ENCODE measurements around the gene NKX1-1.

- TF ChIP-seq CTCF (IDR thresholded peaks at IDR 0.05) (no peak), POLR2A (IDR thresholded peaks at IDR 0.05) (no peak)
Measured at GRCh38 chr4:1375051-1375721, 31.1 kb downstream of the NKX1-1 start.
